ENCODE measurements around the gene LY86. TPM values are rescaled to one million over a fixed set of nuclear protein-coding genes. Genes with fewer than 3 reads are reported as not detected.
A peak's percentile ranks its signal among the peaks of the same experiment; 100 is the strongest.

LY86 gene
- total and polyA plus RNA-seq, 12 donors = 0.23 to 7.6 (median 0.91) TPM

DNA sequence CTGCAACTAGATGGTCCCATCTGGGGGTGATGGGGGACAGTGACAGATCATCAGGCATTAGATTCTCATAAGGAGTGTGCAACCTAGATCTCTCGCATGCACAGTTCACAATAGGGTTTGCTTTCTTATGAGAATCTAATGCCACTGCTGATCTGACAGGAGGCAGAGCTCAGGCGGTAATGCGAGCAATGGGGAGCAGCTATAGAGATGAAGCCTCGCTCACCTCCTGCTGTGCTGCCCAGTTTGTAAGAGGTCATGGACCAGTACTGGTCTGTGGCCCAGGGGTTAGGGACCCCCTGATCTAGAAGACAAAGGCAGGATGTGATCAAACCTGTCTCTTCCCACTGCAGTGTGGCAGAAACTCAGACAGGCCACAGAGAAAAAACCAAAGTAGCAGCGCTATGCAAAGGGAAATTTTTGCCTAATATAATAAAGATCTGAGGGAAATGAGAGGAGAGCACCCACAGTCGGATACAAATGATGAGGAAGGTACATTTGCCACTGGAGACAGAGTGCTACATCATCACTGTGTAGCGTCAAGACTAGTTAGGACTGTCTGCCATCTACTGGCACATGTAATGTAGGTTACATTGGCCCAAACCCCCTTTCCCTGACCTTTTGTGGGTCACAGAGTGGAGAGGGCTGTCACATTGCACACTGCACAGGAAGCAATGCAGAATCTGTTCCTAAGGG, 4.1 kb upstream of the LY86 start:
- Histone ChIP-seq H3K27me3 (no peaks in the 10 kb centered on the region), H3K36me3 (no peaks in the 10 kb centered on the region), H3K4me3 (no peak overlapping the region), H3K9me3 (no peaks in the 10 kb centered on the region), H3K27ac (no peak overlapping the region), H3K4me1 (peaks cover 11 to 31% (median 21%) of the 10 kb centered on the region in 9 donors)
- ATAC-seq (peak in 1 of 8 donors; percentile 32), DNase-seq (no peak)
- TF ChIP-seq, protein P1, sequence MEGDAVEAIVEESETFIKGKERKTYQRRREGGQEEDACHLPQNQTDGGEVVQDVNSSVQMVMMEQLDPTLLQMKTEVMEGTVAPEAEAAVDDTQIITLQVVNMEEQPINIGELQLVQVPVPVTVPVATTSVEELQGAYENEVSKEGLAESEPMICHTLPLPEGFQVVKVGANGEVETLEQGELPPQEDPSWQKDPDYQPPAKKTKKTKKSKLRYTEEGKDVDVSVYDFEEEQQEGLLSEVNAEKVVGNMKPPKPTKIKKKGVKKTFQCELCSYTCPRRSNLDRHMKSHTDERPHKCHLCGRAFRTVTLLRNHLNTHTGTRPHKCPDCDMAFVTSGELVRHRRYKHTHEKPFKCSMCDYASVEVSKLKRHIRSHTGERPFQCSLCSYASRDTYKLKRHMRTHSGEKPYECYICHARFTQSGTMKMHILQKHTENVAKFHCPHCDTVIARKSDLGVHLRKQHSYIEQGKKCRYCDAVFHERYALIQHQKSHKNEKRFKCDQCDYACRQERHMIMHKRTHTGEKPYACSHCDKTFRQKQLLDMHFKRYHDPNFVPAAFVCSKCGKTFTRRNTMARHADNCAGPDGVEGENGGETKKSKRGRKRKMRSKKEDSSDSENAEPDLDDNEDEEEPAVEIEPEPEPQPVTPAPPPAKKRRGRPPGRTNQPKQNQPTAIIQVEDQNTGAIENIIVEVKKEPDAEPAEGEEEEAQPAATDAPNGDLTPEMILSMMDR (IDR thresholded peaks at IDR 0.05) = peak in 4 of 9 donors; percentile 13 to 31 (median 22)
- intact Hi-C loops (cut with DNase I) = no loop called here
- 79 to 92% methylated on average over 7 of the region's 7 CpGs for WGBS, 2 donors

DNA sequence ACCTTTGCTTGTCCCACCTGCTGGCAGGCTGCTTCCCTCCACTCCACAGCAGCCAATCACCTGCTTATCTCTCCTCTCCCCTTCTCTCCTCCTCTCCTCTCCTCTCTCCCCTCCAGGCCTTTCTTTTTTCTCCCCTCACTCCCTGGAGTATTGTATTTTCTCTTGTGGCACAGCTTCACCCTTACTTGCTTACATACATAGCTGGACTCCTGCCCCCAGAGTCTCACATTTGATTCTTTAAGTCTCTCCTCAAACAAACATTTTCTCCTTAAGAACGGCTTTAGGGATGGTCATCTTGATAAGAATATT, 3.6 kb upstream of the LY86 start:
- DNase-seq = no peak
- Histone ChIP-seq H3K27ac (no peak overlapping the region), H3K36me3 (no peaks in the 10 kb centered on the region), H3K9me3 (no peaks in the 10 kb centered on the region), H3K27me3 (no peaks in the 10 kb centered on the region), H3K4me3 (no peak overlapping the region), H3K4me1 (peaks cover 11 to 34% (median 23%) of the 10 kb centered on the region in 9 donors)
- no peak for ATAC-seq
- 77 to 87% methylated on average over 1 of the region's 1 CpG for WGBS, 2 donors
- intact Hi-C loops (cut with DNase I) = no loop called here
- TF ChIP-seq, protein P1 (IDR thresholded peaks at IDR 0.05) = no peak

GRCh38 chr6:6586167-6586566, 2.4 kb upstream of the LY86 start:
- Histone ChIP-seq H3K27ac (no peak overlapping the region), H3K9me3 (no peaks in the 10 kb centered on the region), H3K27me3 (no peaks in the 10 kb centered on the region), H3K36me3 (no peaks in the 10 kb centered on the region), H3K4me1 (peaks cover 11 to 36% (median 26%) of the 10 kb centered on the region in 9 donors), H3K4me3 (no peak overlapping the region)
- TF ChIP-seq, protein P1 (IDR thresholded peaks at IDR 0.05) = no peak
- ATAC-seq = no peak
- intact Hi-C loops (cut with DNase I) = no loop called here
- no peak for DNase-seq
- WGBS, 2 donors = 76 to 97% methylated on average over 2 of the region's 2 CpGs

DNA sequence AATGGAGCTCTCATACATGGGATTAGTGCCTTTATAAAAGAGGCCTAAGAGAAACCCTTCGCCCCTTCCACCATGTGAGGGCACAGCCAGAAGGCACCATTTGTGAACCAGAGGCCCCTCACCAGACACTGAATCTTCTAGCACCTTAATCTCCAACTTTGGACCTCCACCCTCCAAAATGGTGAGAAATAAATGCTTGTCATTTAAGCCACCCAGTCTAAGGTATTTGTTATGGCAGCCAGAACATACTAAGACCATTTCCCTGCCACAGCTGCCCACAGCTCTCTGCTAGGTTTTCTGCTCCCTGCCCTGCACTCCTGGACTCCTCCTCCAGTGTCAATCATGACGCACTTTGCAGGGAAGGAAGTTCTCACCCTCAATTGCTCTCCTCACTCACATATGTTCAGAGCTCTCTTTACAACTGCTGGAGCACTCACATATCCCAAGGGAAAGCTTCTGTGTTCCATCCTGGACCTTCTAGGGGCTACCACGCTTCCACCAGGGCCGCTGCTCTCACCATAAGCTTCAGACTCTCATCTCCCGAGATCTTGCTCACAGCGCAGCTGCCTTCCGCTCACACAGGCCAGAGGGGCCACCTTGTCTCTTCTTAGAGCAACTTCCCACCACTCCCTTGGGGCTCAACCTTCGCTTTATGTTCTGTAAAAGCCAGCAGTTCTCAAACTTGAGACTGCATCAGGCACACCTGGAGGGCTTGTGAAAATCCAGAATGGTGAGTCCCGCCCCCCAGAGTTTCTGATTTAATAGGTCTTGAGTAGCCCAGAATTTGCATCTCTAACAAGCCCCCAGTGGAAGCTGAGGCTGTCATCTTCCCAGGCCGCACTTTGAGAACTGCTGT, 1.6 kb upstream of the LY86 start:
- Histone ChIP-seq H3K36me3 (no peaks in the 10 kb centered on the region), H3K27me3 (no peaks in the 10 kb centered on the region), H3K27ac (no peak overlapping the region), H3K4me3 (no peak overlapping the region), H3K4me1 (peaks cover 11 to 44% (median 27%) of the 10 kb centered on the region in 9 donors), H3K9me3 (no peaks in the 10 kb centered on the region)
- WGBS, 2 donors = 91 to 92% methylated on average over 10 of the region's 10 CpGs
- ATAC-seq (peak in 1 of 8 donors; percentile 26), DNase-seq (peak in 1 of 2 donors; percentile 38)
- intact Hi-C loops (cut with DNase I) = no loop called here
- TF ChIP-seq, protein P1 (IDR thresholded peaks at IDR 0.05) = no peak
